Mesenchymal stem cell (in vitro differentiated cells and primary cell): ENCODE data around the gene EMC1.
"Not testable (repeated sequence)": the region's sequence is repeated elsewhere in the genome, so short reads cannot be mapped to it uniquely, and the experiment has no call there.

Source experiments
- DNase-seq: peaks from one replicate; pipeline ENCODE4 v3.0.0-alpha.2; 2013
- H2AFZ ChIP-seq: one replicate; pipeline ENCODE4 v1.6.1; 2013; ENCODE audit warnings: low read depth, mild to moderate bottlenecking, control low read depth, inconsistent platforms, low read length, moderate library complexity
- H2AK5ac ChIP-seq: 2 replicates; pipeline ENCODE4 v1.6.1; 2013; ENCODE audit warnings: low read length, moderate library complexity, mild to moderate bottlenecking, inconsistent platforms; ENCODE audit not compliant: severe bottlenecking
- H2BK120ac ChIP-seq: one replicate; pipeline ENCODE4 v1.6.1; 2013; ENCODE audit warnings: low read depth, mild to moderate bottlenecking, inconsistent platforms, low read length, moderate library complexity
- H2BK12ac ChIP-seq, 2 experiments: one replicate each; pipeline ENCODE4 v1.6.1; 2013; ENCODE audit warnings: inconsistent platforms in 2 of 2, low read length in 2 of 2, mild to moderate bottlenecking in 2 of 2, moderate library complexity in 2 of 2, control low read depth in 1 of 2
- H2BK15ac ChIP-seq: one replicate; pipeline ENCODE4 v1.6.1; 2013; ENCODE audit warnings: mild to moderate bottlenecking, low read depth, inconsistent platforms; ENCODE audit not compliant: poor library complexity, severe bottlenecking
- H2BK5ac ChIP-seq: 2 replicates; pipeline ENCODE4 v1.6.1; 2013; ENCODE audit warnings: low read depth, mild to moderate bottlenecking, low read length, control low read depth, inconsistent platforms; ENCODE audit not compliant: poor library complexity, severe bottlenecking
- H3K14ac ChIP-seq, 2 experiments: one replicate each; pipeline ENCODE4 v1.6.1; 2013; ENCODE audit warnings: inconsistent platforms in 2 of 2, low read length in 2 of 2, control low read depth in 1 of 2, mild to moderate bottlenecking in 1 of 2, moderate library complexity in 1 of 2
- H3K18ac ChIP-seq, 2 experiments: one replicate each; pipeline ENCODE4 v1.6.1; 2013; ENCODE audit warnings: inconsistent platforms in 2 of 2, low read length in 2 of 2, control low read depth in 1 of 2, low read depth in 1 of 2, mild to moderate bottlenecking in 1 of 2
- H3K23ac ChIP-seq, 2 experiments: one replicate each; pipeline ENCODE4 v1.6.1; 2013; ENCODE audit warnings: inconsistent platforms in 2 of 2, low read length in 2 of 2, mild to moderate bottlenecking in 2 of 2, moderate library complexity in 2 of 2, control low read depth in 1 of 2
- H3K27ac ChIP-seq: 2 replicates; pipeline ENCODE4 v1.5.1; 2013; ENCODE audit warnings: mild to moderate bottlenecking, moderate library complexity, low read length, control low read depth, inconsistent platforms; ENCODE audit not compliant: poor library complexity, severe bottlenecking
- H3K27me3 ChIP-seq, 2 experiments: 2 replicates each; pipeline versions ENCODE4 v1.6.1 to v1.7.0; 2013; ENCODE audit warnings: low read length in 2 of 2, mild to moderate bottlenecking in 2 of 2, moderate library complexity in 2 of 2, control low read depth in 1 of 2, inconsistent platforms in 1 of 2; ENCODE audit not compliant: control insufficient read depth in 1 of 2, insufficient read depth in 1 of 2
- H3K36me3 ChIP-seq, 2 experiments: 2 replicates each; pipeline versions ENCODE4 v1.6.1 to v1.7.0; 2013; ENCODE audit warnings: low read length in 2 of 2, control low read depth in 1 of 2, inconsistent platforms in 1 of 2, low read depth in 1 of 2, mild to moderate bottlenecking in 1 of 2; ENCODE audit not compliant: insufficient read depth in 2 of 2, control insufficient read depth in 1 of 2
- H3K4ac ChIP-seq, 2 experiments: one replicate each; pipeline ENCODE4 v1.6.1; 2013; ENCODE audit warnings: inconsistent platforms in 2 of 2, low read length in 2 of 2, mild to moderate bottlenecking in 2 of 2, moderate library complexity in 2 of 2, control low read depth in 1 of 2, low read depth in 1 of 2
- H3K4me1 ChIP-seq: 2 replicates; pipeline ENCODE4 v1.6.1; 2013; ENCODE audit warnings: low read depth, low read length, control low read depth; ENCODE audit not compliant: control insufficient read depth, insufficient read depth
- H3K4me2 ChIP-seq: 2 replicates; pipeline ENCODE4 v1.6.1; 2013; ENCODE audit warnings: low read length, mild to moderate bottlenecking, inconsistent platforms; ENCODE audit not compliant: poor library complexity, severe bottlenecking
- H3K4me3 ChIP-seq, 2 experiments: 2 replicates each; pipeline versions ENCODE4 v1.5.1 to v1.7.0; 2013; ENCODE audit warnings: low read length in 2 of 2, mild to moderate bottlenecking in 2 of 2, control low read depth in 1 of 2, low read depth in 1 of 2; ENCODE audit not compliant: insufficient read depth in 1 of 2
- H3K79me1 ChIP-seq: replicated peaks from 2 replicates; pipeline ENCODE4 v1.6.1; 2013; ENCODE audit warnings: mild to moderate bottlenecking, control low read depth, low read length, inconsistent platforms; ENCODE audit not compliant: poor library complexity, severe bottlenecking
- H3K9ac ChIP-seq: 2 replicates; pipeline ENCODE4 v1.7.0; 2013; ENCODE audit warnings: mild to moderate bottlenecking, low read length, moderate library complexity
- H3K9me3 ChIP-seq: 2 replicates; pipeline ENCODE4 v1.7.0; 2013; ENCODE audit warnings: mild to moderate bottlenecking, low read length; ENCODE audit not compliant: control insufficient read depth
- H4K8ac ChIP-seq: one replicate; pipeline ENCODE4 v1.6.1; 2013; ENCODE audit warnings: inconsistent platforms, mild to moderate bottlenecking, low read length, moderate library complexity
- H4K91ac ChIP-seq: one replicate; pipeline ENCODE4 v1.6.1; 2013; ENCODE audit warnings: mild to moderate bottlenecking, low read length, inconsistent platforms
- WGBS: methylation state at CpG from one replicate; pipeline ENCODE4 v1.1.7; 2013; ENCODE audit warnings: mixed read lengths; 5-methylcytosine and 5-hydroxymethylcytosine counted together

The EMC1 gene

DNA sequence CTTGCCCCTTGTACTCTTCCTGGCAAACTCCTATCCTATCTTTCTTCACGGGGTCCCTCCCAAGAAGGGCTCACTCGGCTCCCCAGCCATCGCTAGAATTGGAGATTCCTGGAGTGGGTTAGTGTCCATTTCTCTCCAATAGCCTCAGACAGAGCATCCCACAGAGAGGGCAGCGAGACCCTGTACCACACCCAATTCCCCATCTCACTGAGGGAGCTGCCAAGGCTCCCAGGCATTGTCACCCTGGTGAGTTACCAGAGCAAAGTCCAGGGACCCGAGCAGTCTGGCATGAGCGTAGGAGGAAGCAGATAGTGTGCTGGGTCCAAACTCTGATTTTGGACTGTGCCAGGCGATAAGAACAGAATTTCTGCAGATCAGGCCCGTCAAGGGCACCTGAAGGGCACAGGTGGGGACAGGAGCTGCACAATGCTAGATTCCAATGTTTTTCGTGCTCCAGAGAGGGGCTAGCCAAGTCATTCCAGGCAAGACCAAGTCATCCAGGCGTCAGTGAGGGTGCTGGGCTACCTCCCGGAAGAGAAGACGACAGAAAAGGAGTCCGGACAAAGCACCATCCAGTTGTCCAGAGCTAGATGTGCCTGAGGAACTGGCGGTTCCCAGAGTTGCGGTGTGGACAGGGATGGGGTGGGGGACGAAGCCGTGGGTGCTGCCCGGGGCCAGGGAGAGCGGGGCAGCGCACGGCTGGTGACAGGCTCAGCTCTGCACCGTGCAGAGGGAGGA, 22.0 kb upstream of the EMC1 start:
- Histone ChIP-seq H4K91ac (no peak overlapping the region), H2BK120ac (no peak overlapping the region), H3K23ac (no peak overlapping the region), H3K14ac (no peak overlapping the region), H2BK5ac (no peak overlapping the region), H3K9ac (no peak overlapping the region), H2BK12ac (no peak overlapping the region), H2AK5ac (no peak overlapping the region), H3K36me3 (peaks cover 3 to 6% of the 10 kb centered on the region in 2 experiments), H3K27ac (no peak overlapping the region), H3K79me1 (no peaks in the 10 kb centered on the region), H2AFZ (no peak overlapping the region), H3K4me2 (no peak overlapping the region), H2BK15ac (no peak overlapping the region), H3K9me3 (peaks cover 10% of the 10 kb centered on the region), H3K4ac (no peak overlapping the region), H3K4me3 (no peak overlapping the region), H3K27me3 (no peaks in the 10 kb centered on the region), H3K4me1 (no peaks in the 10 kb centered on the region), H3K18ac (no peak overlapping the region), H4K8ac (no peak overlapping the region)
- DNase-seq: no peak
- 89% methylated on average over 21 of the region's 22 CpGs for WGBS

DNA sequence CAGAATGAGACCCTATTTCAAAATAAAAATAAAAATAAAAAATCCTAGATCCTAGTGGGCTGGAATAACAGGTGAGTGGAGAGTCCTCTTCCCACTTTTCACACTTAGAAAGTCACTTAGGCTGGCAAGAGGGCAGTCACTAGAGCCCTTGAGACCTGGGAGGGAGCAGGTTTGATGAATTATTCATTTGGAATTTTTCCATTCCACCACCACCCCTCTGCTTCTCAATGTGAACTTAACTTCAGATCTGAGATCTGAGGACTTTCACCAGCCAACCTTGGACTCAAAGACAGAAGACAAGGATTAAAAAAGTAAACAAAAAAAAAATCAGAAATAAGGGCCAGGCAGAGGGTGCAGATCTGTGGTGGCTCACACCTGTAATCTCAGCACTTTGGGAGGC, 20.7 kb upstream of the EMC1 start:
- Histone ChIP-seq H3K18ac (no peak overlapping the region), H3K9me3 (peaks cover under 1% of the 10 kb centered on the region), H3K4ac (no peak overlapping the region), H2BK15ac (no peak overlapping the region), H2BK12ac (no peak overlapping the region), H4K8ac (no peak overlapping the region), H2AFZ (no peak overlapping the region), H2BK120ac (no peak overlapping the region), H3K4me2 (no peak overlapping the region), H3K14ac (no peak overlapping the region), H3K27me3 (no peaks in the 10 kb centered on the region), H3K4me1 (no peaks in the 10 kb centered on the region), H2AK5ac (no peak overlapping the region), H4K91ac (no peak overlapping the region), H2BK5ac (no peak overlapping the region), H3K9ac (no peak overlapping the region), H3K36me3 (peaks cover 6 to 8% of the 10 kb centered on the region in 2 experiments), H3K4me3 (no peak overlapping the region), H3K27ac (no peak overlapping the region), H3K79me1 (no peaks in the 10 kb centered on the region), H3K23ac (no peak overlapping the region)
- DNase-seq: no peak

DNA sequence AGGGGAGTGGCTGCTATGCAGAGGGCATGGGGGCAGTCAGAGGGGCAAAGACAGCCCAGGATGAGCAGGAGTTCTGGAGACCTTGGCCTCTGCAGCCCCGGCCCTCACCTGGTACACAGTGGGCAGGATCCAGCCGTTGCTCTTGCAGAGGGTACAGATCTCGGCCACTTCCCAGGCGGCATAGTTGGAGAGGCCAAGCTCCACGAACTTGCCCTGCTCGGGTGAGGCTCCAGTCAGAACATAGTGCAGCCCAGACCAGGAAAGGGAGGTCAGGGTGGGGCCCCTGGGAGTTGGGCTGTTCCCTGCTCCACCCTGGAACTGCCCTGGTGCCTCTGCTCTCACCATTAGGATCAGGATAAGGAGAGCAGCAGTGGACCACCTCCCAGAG, 19.0 kb upstream of the EMC1 start:
- not testable (repeated sequence) for H3K23ac ChIP-seq, H2AK5ac ChIP-seq, H4K8ac ChIP-seq, H3K4ac ChIP-seq, H3K18ac ChIP-seq, H3K9ac ChIP-seq, H3K4me3 ChIP-seq, H3K27ac ChIP-seq, H3K4me2 ChIP-seq, H3K27me3 ChIP-seq, H3K14ac ChIP-seq, H2BK5ac ChIP-seq, H2BK120ac ChIP-seq, H3K79me1 ChIP-seq, H2BK12ac ChIP-seq, H2BK15ac ChIP-seq, H2AFZ ChIP-seq, H3K9me3 ChIP-seq, DNase-seq, H4K91ac ChIP-seq, H3K4me1 ChIP-seq
- 91% methylated on average over 6 of the region's 6 CpGs for WGBS
- peaks cover 6 to 13% of the 10 kb centered on the region in 2 experiments for H3K36me3 ChIP-seq

DNA sequence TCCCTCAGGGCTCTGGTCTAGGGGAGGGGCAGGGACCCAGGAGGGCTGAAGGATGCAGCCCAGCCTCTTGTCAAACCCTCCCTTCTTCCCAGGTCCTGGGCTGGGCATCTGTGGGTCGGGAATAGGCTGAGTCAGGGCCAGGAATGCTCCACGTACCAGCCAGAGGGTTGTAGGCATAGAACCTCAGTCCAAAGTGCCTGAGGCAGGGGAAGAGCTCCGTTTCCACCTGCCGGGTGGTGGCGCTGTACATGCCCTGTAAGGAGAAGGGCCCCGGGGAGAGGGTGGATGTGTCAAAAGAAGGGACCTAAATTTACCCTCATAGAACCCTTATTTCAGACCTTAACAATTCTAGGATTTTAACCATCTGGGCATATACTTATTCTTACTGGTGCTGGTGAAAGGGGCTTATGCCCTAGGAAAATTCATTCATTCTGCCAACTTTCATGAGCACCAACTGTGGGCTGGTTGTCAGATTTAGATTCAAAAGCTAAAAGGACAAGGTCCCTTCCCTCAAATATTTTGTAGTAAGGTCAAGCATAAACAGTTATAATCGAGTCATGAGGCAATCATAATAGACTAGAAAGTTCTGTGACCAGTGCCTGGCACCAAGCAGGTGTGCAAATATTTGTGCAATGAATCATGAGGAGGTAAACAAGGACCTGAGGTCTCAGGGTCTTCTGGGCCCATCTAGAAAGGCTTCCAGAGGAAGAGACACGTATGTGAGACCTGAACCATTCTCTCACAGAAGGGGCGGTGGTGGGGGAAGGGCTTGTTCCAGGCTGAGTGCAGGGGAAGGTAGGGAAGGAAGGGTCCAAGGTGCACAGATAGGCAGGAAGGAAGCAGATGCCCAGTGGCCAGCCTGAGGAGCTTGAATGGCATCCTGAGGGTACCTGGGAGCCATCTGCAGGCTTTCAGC, 18.4 kb upstream of the EMC1 start:
- not testable (repeated sequence) for H3K27ac ChIP-seq, H2AFZ ChIP-seq, H3K18ac ChIP-seq, H3K79me1 ChIP-seq, H2BK5ac ChIP-seq, H4K91ac ChIP-seq, H3K9me3 ChIP-seq, H2BK12ac ChIP-seq, H2BK120ac ChIP-seq, H3K23ac ChIP-seq, H3K9ac ChIP-seq, H4K8ac ChIP-seq, H2BK15ac ChIP-seq, H3K27me3 ChIP-seq, H3K14ac ChIP-seq, H3K4me3 ChIP-seq, H2AK5ac ChIP-seq, H3K4me2 ChIP-seq, H3K4ac ChIP-seq, DNase-seq, H3K4me1 ChIP-seq
- WGBS: 81% methylated on average over 4 of the region's 9 CpGs
- peaks cover 6 to 13% of the 10 kb centered on the region in 2 experiments for H3K36me3 ChIP-seq
